Trophoblast cell (in vitro differentiated cells and primary cell): ENCODE data around the gene PGBD5.

Experiments used
- DNase-seq, 2 donors: peaks; one replicate each; pipeline ENCODE4 v3.0.0-alpha.2; 2016
- H2AFZ ChIP-seq: 2 replicates; pipeline ENCODE4 v1.6.1; 2013; ENCODE audit warnings: low read length, moderate library complexity, mild to moderate bottlenecking; ENCODE audit not compliant: insufficient read depth, poor library complexity
- H2AK5ac ChIP-seq: 2 replicates; pipeline ENCODE4 v1.6.1; 2013; ENCODE audit warnings: mild to moderate bottlenecking, low read length
- H2BK120ac ChIP-seq: 2 replicates; pipeline ENCODE4 v1.6.1; 2013; ENCODE audit warnings: low read length, mild to moderate bottlenecking, moderate library complexity; ENCODE audit not compliant: insufficient read depth, poor library complexity
- H2BK12ac ChIP-seq: 2 replicates; pipeline ENCODE4 v1.6.1; 2013; ENCODE audit warnings: mild to moderate bottlenecking, low read length, moderate library complexity
- H2BK5ac ChIP-seq: 2 replicates; pipeline ENCODE4 v1.6.1; 2013; ENCODE audit warnings: low read length, low read depth, moderate library complexity, mild to moderate bottlenecking; ENCODE audit not compliant: poor library complexity
- H3K14ac ChIP-seq: 2 replicates; pipeline ENCODE4 v1.6.1; 2013; ENCODE audit warnings: mild to moderate bottlenecking, low read length
- H3K18ac ChIP-seq: 2 replicates; pipeline ENCODE4 v1.6.1; 2013; ENCODE audit warnings: mild to moderate bottlenecking, low read length
- H3K23ac ChIP-seq: 2 replicates; pipeline ENCODE4 v1.6.1; 2013; ENCODE audit warnings: low read length
- H3K27ac ChIP-seq: 2 replicates; pipeline ENCODE4 v1.5.1; 2013; ENCODE audit warnings: low read depth, mild to moderate bottlenecking, inconsistent platforms, low read length, moderate library complexity
- H3K27me3 ChIP-seq: 2 replicates; pipeline ENCODE4 v1.6.1; 2013; ENCODE audit warnings: inconsistent platforms, mild to moderate bottlenecking, low read length, moderate library complexity; ENCODE audit not compliant: insufficient read depth
- H3K36me3 ChIP-seq, 2 experiments: 1 replicate in 1 of 2; 2 replicates in 1 of 2; pipeline ENCODE4 v1.6.1; 2013; ENCODE audit warnings: low read length in 2 of 2, mild to moderate bottlenecking in 2 of 2, moderate library complexity in 1 of 2; ENCODE audit not compliant: insufficient read depth in 2 of 2, control insufficient read depth in 1 of 2
- H3K4ac ChIP-seq: 2 replicates; pipeline ENCODE4 v1.6.1; 2013; ENCODE audit warnings: low read depth, mild to moderate bottlenecking, low read length, moderate library complexity
- H3K4me1 ChIP-seq, 2 experiments: 1 replicate in 1 of 2; 2 replicates in 1 of 2; pipeline ENCODE4 v1.6.1; 2013; ENCODE audit warnings: low read length in 2 of 2, mild to moderate bottlenecking in 2 of 2, moderate library complexity in 1 of 2; ENCODE audit not compliant: insufficient read depth in 2 of 2, control insufficient read depth in 1 of 2
- H3K4me2 ChIP-seq: 2 replicates; pipeline ENCODE4 v1.6.1; 2013; ENCODE audit warnings: inconsistent platforms, mild to moderate bottlenecking, low read length, moderate library complexity
- H3K4me3 ChIP-seq: 2 replicates; pipeline ENCODE4 v1.5.1; 2013; ENCODE audit warnings: mild to moderate bottlenecking, low read depth, low read length, inconsistent platforms
- H3K79me1 ChIP-seq: one replicate; pipeline ENCODE4 v1.6.1; 2013; ENCODE audit warnings: low read length
- H3K79me2 ChIP-seq: 2 replicates; pipeline ENCODE4 v1.6.1; 2013; ENCODE audit warnings: low read length, mild to moderate bottlenecking; ENCODE audit not compliant: control insufficient read depth, insufficient read depth, poor library complexity
- H3K9ac ChIP-seq: 2 replicates; pipeline ENCODE4 v1.6.1; 2013; ENCODE audit warnings: mild to moderate bottlenecking, low read length
- H3K9me3 ChIP-seq: 2 replicates; pipeline ENCODE4 v1.6.1; 2013; ENCODE audit warnings: low read depth, mild to moderate bottlenecking, control low read depth, inconsistent platforms, low read length; ENCODE audit not compliant: insufficient read depth
- H4K12ac ChIP-seq: 2 replicates; pipeline ENCODE4 v1.6.1; 2013; ENCODE audit warnings: low read depth, mild to moderate bottlenecking, low read length, moderate library complexity
- H4K8ac ChIP-seq: 2 replicates; pipeline ENCODE4 v1.6.1; 2013; ENCODE audit warnings: low read depth, mild to moderate bottlenecking, low read length, moderate library complexity
- H4K91ac ChIP-seq: one replicate; pipeline ENCODE4 v1.6.1; 2013; ENCODE audit warnings: low read depth, mild to moderate bottlenecking, low read length, moderate library complexity
- WGBS: extraction: QIAGEN DNeasy Blood & Tissue Kit; methylation state at CpG from one replicate; pipeline ENCODE4 v1.1.7; 2013; ENCODE audit warnings: missing lambda C conversion rate; ENCODE audit not compliant: insufficient read length, insufficient coverage; ENCODE audit errors: extremely low coverage; 5-methylcytosine and 5-hydroxymethylcytosine counted together

PGBD5 gene

DNA sequence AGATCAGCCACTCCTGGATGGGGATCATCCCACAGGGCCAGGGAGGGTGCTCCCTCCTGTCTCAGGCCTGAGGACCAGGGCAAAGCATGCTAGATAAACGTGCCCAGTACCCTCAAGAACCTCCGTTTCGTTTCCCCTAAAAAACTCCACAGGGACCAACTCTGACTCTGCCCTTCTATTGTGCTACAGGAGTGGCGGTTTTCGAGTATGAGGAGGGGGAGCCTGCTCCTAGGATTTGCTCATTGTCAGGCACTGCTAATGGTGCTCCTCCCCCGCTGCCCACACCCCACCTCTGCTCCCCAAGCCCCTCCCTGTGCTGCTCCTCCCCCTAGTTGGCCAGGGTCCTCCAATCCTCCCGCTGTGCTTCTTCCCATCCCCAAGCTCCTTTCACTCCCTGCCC lies 32.0 kb downstream of the PGBD5 start:
- no peak for DNase-seq
- Histone ChIP-seq H4K91ac (no peak overlapping the region), H3K4me1 (no peaks in the 10 kb centered on the region), H3K27me3 (no peaks in the 10 kb centered on the region), H2AFZ (no peak overlapping the region), H3K79me2 (no peaks in the 10 kb centered on the region), H4K8ac (no peak overlapping the region), H2AK5ac (no peak overlapping the region), H3K18ac (no peak overlapping the region), H3K79me1 (no peaks in the 10 kb centered on the region), H3K4ac (no peak overlapping the region), H3K23ac (no peak overlapping the region), H2BK120ac (no peak overlapping the region), H3K4me3 (no peak overlapping the region), H3K4me2 (no peak overlapping the region), H3K9me3 (no peaks in the 10 kb centered on the region), H3K14ac (no peak overlapping the region), H2BK5ac (no peak overlapping the region), H4K12ac (no peak overlapping the region), H2BK12ac (no peak overlapping the region), H3K9ac (no peak overlapping the region), H3K36me3 (no peaks in the 10 kb centered on the region), H3K27ac (no peak overlapping the region)
- WGBS = no CpG with 5 or more reads among the region's 7 CpGs

DNA sequence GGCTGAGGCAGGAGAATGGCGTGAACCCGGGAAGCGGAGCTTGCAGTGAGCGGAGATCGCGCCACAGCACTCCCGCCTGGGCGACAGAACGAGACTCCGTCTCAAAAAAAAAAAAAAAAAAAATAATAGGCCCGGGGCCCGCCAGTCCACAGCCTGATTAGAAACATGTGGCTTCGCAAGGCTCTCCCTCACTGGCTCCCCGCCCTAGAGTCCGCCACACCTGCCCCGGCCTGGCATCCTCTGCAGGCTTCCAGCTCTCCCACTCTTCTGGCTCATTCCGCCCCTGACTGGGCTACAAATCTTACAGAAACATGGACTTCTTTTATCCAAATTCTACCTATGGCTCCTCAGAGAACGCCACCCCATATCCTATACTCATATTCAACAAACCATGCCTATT lies 32.4 kb downstream of the PGBD5 start:
- no peak overlapping the region for H2AK5ac ChIP-seq

GRCh38 chr1:230392920-230393521 lies 33.1 kb downstream of the PGBD5 start:
- no peaks in the 10 kb centered on the region for H3K36me3 ChIP-seq
- H3K9ac ChIP-seq = no peak overlapping the region
- H3K4me2 ChIP-seq = no peak overlapping the region
- no peak overlapping the region for H2BK120ac ChIP-seq
- no peak overlapping the region for H2BK5ac ChIP-seq
- no peak for DNase-seq
- H3K4me1 ChIP-seq = no peaks in the 10 kb centered on the region
- no CpG with 5 or more reads among the region's 9 CpGs for WGBS
- H4K91ac ChIP-seq = no peak overlapping the region
- H2BK12ac ChIP-seq = no peak overlapping the region
- H3K79me2 ChIP-seq = no peaks in the 10 kb centered on the region
- no peak overlapping the region for H3K4me3 ChIP-seq
- no peak overlapping the region for H3K18ac ChIP-seq
- no peak overlapping the region for H4K8ac ChIP-seq
- H3K23ac ChIP-seq = no peak overlapping the region
- no peaks in the 10 kb centered on the region for H3K9me3 ChIP-seq
- H3K14ac ChIP-seq = no peak overlapping the region
- H2AK5ac ChIP-seq = no peak overlapping the region
- no peaks in the 10 kb centered on the region for H3K27me3 ChIP-seq
- H2AFZ ChIP-seq = no peak overlapping the region
- H3K79me1 ChIP-seq = no peaks in the 10 kb centered on the region
- no peak overlapping the region for H4K12ac ChIP-seq
- H3K4ac ChIP-seq = no peak overlapping the region
- H3K27ac ChIP-seq = no peak overlapping the region

More for the DNA sequence above, 32.4 kb downstream of the PGBD5 start:
- no peak overlapping the region for H4K12ac ChIP-seq
- H3K4ac ChIP-seq = no peak overlapping the region
- no peak overlapping the region for H2BK120ac ChIP-seq
- H3K14ac ChIP-seq = no peak overlapping the region
- DNase-seq = no peak
- no peak overlapping the region for H4K91ac ChIP-seq
- H3K18ac ChIP-seq = no peak overlapping the region
- no peaks in the 10 kb centered on the region for H3K27me3 ChIP-seq
- H3K4me2 ChIP-seq = no peak overlapping the region
- no CpG with 5 or more reads among the region's 18 CpGs for WGBS
- H3K79me2 ChIP-seq = no peaks in the 10 kb centered on the region
- H3K4me3 ChIP-seq = no peak overlapping the region
- H2BK5ac ChIP-seq = no peak overlapping the region
- no peak overlapping the region for H3K9ac ChIP-seq
- H2BK12ac ChIP-seq = no peak overlapping the region
- no peak overlapping the region for H3K23ac ChIP-seq
- no peaks in the 10 kb centered on the region for H3K9me3 ChIP-seq
- no peaks in the 10 kb centered on the region for H3K4me1 ChIP-seq
- H3K36me3 ChIP-seq = no peaks in the 10 kb centered on the region
- no peaks in the 10 kb centered on the region for H3K79me1 ChIP-seq
- no peak overlapping the region for H3K27ac ChIP-seq
- H4K8ac ChIP-seq = no peak overlapping the region
- no peak overlapping the region for H2AFZ ChIP-seq

GRCh38 chr1:230392536-230392909 lies 33.6 kb downstream of the PGBD5 start:
- H3K9ac ChIP-seq = no peak overlapping the region
- DNase-seq = no peak

More at GRCh38 chr1:230392536-230392909, 33.6 kb downstream of the PGBD5 start:
- Histone ChIP-seq H4K12ac (no peak overlapping the region), H3K27ac (no peak overlapping the region), H3K9me3 (no peaks in the 10 kb centered on the region), H2BK5ac (no peak overlapping the region), H2BK12ac (no peak overlapping the region), H3K36me3 (no peaks in the 10 kb centered on the region), H3K4me2 (no peak overlapping the region), H3K27me3 (no peaks in the 10 kb centered on the region), H4K8ac (no peak overlapping the region), H3K4ac (no peak overlapping the region), H3K4me1 (no peaks in the 10 kb centered on the region), H3K14ac (no peak overlapping the region), H3K23ac (no peak overlapping the region), H3K79me1 (no peaks in the 10 kb centered on the region), H2AK5ac (no peak overlapping the region), H3K4me3 (no peak overlapping the region), H2AFZ (no peak overlapping the region), H3K18ac (no peak overlapping the region), H4K91ac (no peak overlapping the region), H3K79me2 (no peaks in the 10 kb centered on the region), H2BK120ac (no peak overlapping the region)
- no CpG with 5 or more reads among the region's 9 CpGs for WGBS
